Fibroblast of lung (primary cell): ENCODE data around the gene TMTC2.

ENCODE experiments used
- CTCF ChIP-seq, 2 donors: IDR thresholded peaks in 1 of 2; conservative IDR thresholded peaks in 1 of 2; 1 replicate in 1 of 2; 2 replicates in 1 of 2; pipeline ENCODE4 v1.5.1; 2011 to 2012; ENCODE audit warnings: low read length in 2 of 2, control low read depth in 1 of 2, inconsistent platforms in 1 of 2, low read depth in 1 of 2, mild to moderate bottlenecking in 1 of 2
- EZH2 ChIP-seq: IDR thresholded peaks from 2 replicates; pipeline ENCODE4 v1.5.1; 2012; ENCODE audit warnings: low read length, control low read depth, mild to moderate bottlenecking; ENCODE audit errors: missing control alignments

GRCh38 chr12:82873951-82874350 is 187.2 kb downstream of the TMTC2 start:
- TF ChIP-seq CTCF (conservative IDR thresholded peaks at IDR 0.05 in 1 of 2, IDR thresholded peaks at IDR 0.05 in 1 of 2; ENCODE audit: low read depth in 1 of 2, low read length in 2 of 2) (no peak), EZH2 (no peak)
